ENCODE results near the gene NKIRAS1. TPM values are rescaled to one million over a fixed set of nuclear protein-coding genes. Genes with fewer than 3 reads are reported as not detected.

The NKIRAS1 gene
- total RNA-seq: 5.6 and 6.6 TPM in 2 replicates

GRCh38 chr3:23916886-23917678 lies at the start of gene NKIRAS1, which contains the start of gene RPL15:
Gene NKIRAS1 (minus strand): TSS chr3:23916990. CDS start chr3:23910904, 6,086 bp downstream.
Gene RPL15 (plus strand): TSS chr3:23917132. CDS start chr3:23917860, 728 bp downstream.

GRCh38 chr3:23944861-23945662 lies 28.3 kb upstream of the NKIRAS1 start, which contains the start of gene NR1D2:
Gene NR1D2 (plus strand): TSS chr3:23945286. CDS start chr3:23945579, 293 bp downstream.

Other genes starting within 250 kb of the NKIRAS1 start
- 104 and 147 TPM in 2 replicates for gene UBE2E1, start 111.0 kb downstream of the NKIRAS1 start, total RNA-seq
- gene RPL15, start 142 bp upstream of the NKIRAS1 start, total RNA-seq: 2,968 and 3,155 TPM in 2 replicates
- 45.5 and 52.2 TPM in 2 replicates for gene NR1D2, start 28.3 kb upstream of the NKIRAS1 start, total RNA-seq

All from dermis lymphatic vessel endothelial cell (primary cell).